Left hindlimb (tissue), 1 donor: Measurements from ENCODE around the gene CELF4.
"Not testable (repeated sequence)": the region's sequence is repeated elsewhere in the genome, so short reads cannot be mapped to it uniquely, and the experiment has no call there.

Experiments used
- DNase-seq: peaks from one replicate; pipeline ENCODE4 v3.0.0-alpha.2; 2018

The CELF4 gene

GRCh38 chr18:37491526-37491925 is 74.1 kb downstream of the CELF4 start:
- DNase-seq = no peak

GRCh38 chr18:37489998-37490397 is 75.6 kb downstream of the CELF4 start:
- DNase-seq = no peak

GRCh38 chr18:37489011-37489410 is 76.6 kb downstream of the CELF4 start:
- DNase-seq = no peak

GRCh38 chr18:37487400-37487867 is 78.2 kb downstream of the CELF4 start:
- no peak for DNase-seq

- DNase-seq = no peak
Measured at GRCh38 chr18:37486848-37487247, 78.8 kb downstream of the CELF4 start.

- DNase-seq = no peak
Measured at GRCh38 chr18:37484983-37485834, 80.4 kb downstream of the CELF4 start.

GRCh38 chr18:37483984-37484819 is 81.4 kb downstream of the CELF4 start:
- no peak for DNase-seq

- no peak for DNase-seq
Measured at GRCh38 chr18:37483221-37483971, 82.2 kb downstream of the CELF4 start.

- DNase-seq = no peak
Measured at GRCh38 chr18:37482433-37482832, 83.2 kb downstream of the CELF4 start.

GRCh38 chr18:37482002-37482401 is 83.6 kb downstream of the CELF4 start:
- no peak for DNase-seq

GRCh38 chr18:37481491-37481890 is 84.1 kb downstream of the CELF4 start:
- DNase-seq = no peak

GRCh38 chr18:37481072-37481471 is 84.5 kb downstream of the CELF4 start:
- no peak for DNase-seq

GRCh38 chr18:37476611-37477295 is 88.8 kb downstream of the CELF4 start:
- no peak for DNase-seq

- no peak for DNase-seq
Measured at GRCh38 chr18:37476182-37476581, 89.4 kb downstream of the CELF4 start.

- DNase-seq = no peak
Measured at GRCh38 chr18:37473195-37473840, 92.3 kb downstream of the CELF4 start.

- no peak for DNase-seq
Measured at GRCh38 chr18:37471637-37472036, 94.0 kb downstream of the CELF4 start.

GRCh38 chr18:37470986-37471385 is 94.6 kb downstream of the CELF4 start:
- no peak for DNase-seq

- DNase-seq = no peak
Measured at GRCh38 chr18:37467002-37467662, 98.5 kb downstream of the CELF4 start.

- DNase-seq = no peak
Measured at GRCh38 chr18:37465958-37466357, 99.6 kb downstream of the CELF4 start.

GRCh38 chr18:37464257-37464656 is 101.3 kb downstream of the CELF4 start:
- no peak for DNase-seq

- DNase-seq = not testable (repeated sequence)
Measured at GRCh38 chr18:37461329-37461728, 104.3 kb downstream of the CELF4 start.
